ENCODE data around the gene ARHGAP10. TPM values are rescaled to one million over a fixed set of nuclear protein-coding genes. Genes with fewer than 3 reads are reported as not detected.

The ARHGAP10 gene
- total RNA-seq, 4 donors from 2014 or later: 186 to 296 (median 192) TPM

- Histone ChIP-seq H3K4me1 (peaks cover 34 to 80% (median 75%) of the 10 kb centered on the region in 4 donors), H3K27ac (replicated peaks in 1 of 4) (no peak overlapping the region), H3K27me3 (no peaks in the 10 kb centered on the region), H3K4me3 (no peak overlapping the region), H3K9me3 (no peaks in the 10 kb centered on the region), H3K36me3 (no peaks in the 10 kb centered on the region)
- intact Hi-C loops (cut with DNase I): no loop called here
- TF ChIP-seq POLR2AphosphoS5 (IDR thresholded peaks at IDR 0.05) (no peak), EP300 (IDR thresholded peaks at IDR 0.05) (no peak), CTCF (IDR thresholded peaks at IDR 0.05) (no peak), POLR2A (IDR thresholded peaks at IDR 0.05; ENCODE audit: low read depth) (no peak)
- no peak for DNase-seq (ENCODE audit: extremely low spot score)
Observed at GRCh38 chr4:147779451-147779850, 47.6 kb downstream of the ARHGAP10 start.

DNA sequence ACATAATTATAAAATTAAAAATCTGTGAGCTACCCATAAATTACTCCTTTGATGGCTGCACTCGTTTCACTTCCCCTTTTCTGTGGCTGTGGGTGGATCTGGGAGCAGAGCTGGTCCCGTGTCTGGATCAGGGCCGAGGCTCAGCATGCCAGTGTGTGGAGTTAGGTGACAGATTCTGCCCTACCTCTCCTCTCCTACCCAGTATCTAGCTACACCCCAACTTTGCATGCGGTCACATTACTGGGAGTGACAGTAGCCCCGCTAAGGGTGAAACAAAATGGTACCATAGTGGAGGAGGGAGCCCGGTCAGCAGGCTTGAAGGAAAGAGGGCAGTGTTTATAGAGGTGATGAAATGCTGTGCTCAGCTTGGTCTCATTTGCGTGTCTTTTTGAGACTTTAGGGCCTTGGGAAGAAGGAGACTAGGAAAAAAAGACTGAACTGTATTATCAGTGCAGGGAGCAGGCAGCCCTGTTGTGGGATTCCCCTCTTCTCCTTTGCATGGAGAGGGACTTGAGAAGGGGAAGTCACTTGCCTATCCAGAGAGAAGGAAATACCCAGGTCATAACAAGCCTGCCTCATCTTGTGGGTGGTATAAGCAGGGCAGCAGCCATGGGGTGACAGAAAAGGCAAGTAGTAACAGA lies 48.4 kb downstream of the ARHGAP10 start:
- no peak for DNase-seq (ENCODE audit: extremely low spot score)
- peaks cover 34 to 77% (median 69%) of the 10 kb centered on the region in 4 donors for H3K4me1 ChIP-seq
- H3K9me3 ChIP-seq: no peaks in the 10 kb centered on the region
- peak overlapping the region in 2 of 4 donors; percentile 5 to 33 for H3K27ac ChIP-seq (replicated peaks in 1 of 4)
- intact Hi-C loops (cut with DNase I): no loop called here
- WGBS: 79% methylated on average over 7 of the region's 7 CpGs
- no peaks in the 10 kb centered on the region for H3K36me3 ChIP-seq
- no peak overlapping the region for H3K4me3 ChIP-seq
- no peaks in the 10 kb centered on the region for H3K27me3 ChIP-seq
- TF ChIP-seq CTCF (IDR thresholded peaks at IDR 0.05): no peak
- TF ChIP-seq EP300 (IDR thresholded peaks at IDR 0.05): no peak
- TF ChIP-seq POLR2A (IDR thresholded peaks at IDR 0.05; ENCODE audit: low read depth): no peak
- TF ChIP-seq POLR2AphosphoS5 (IDR thresholded peaks at IDR 0.05): no peak

- Histone ChIP-seq H3K9me3 (no peaks in the 10 kb centered on the region), H3K27me3 (no peaks in the 10 kb centered on the region), H3K27ac (replicated peaks in 1 of 4) (peak overlapping the region; percentile 9 to 62 (median 26)), H3K4me1 (peaks cover 42 to 77% (median 69%) of the 10 kb centered on the region in 4 donors), H3K4me3 (no peak overlapping the region), H3K36me3 (no peaks in the 10 kb centered on the region)
- DNase-seq (ENCODE audit: extremely low spot score): no peak
- TF ChIP-seq POLR2A (IDR thresholded peaks at IDR 0.05; ENCODE audit: low read depth) (no peak), EP300 (IDR thresholded peaks at IDR 0.05) (no peak), CTCF (IDR thresholded peaks at IDR 0.05) (no peak)
- intact Hi-C loops (cut with DNase I): no loop called here
- 52% methylated on average over 7 of the region's 7 CpGs for WGBS
Observed at GRCh38 chr4:147782087-147782781, 50.3 kb downstream of the ARHGAP10 start.

DNA sequence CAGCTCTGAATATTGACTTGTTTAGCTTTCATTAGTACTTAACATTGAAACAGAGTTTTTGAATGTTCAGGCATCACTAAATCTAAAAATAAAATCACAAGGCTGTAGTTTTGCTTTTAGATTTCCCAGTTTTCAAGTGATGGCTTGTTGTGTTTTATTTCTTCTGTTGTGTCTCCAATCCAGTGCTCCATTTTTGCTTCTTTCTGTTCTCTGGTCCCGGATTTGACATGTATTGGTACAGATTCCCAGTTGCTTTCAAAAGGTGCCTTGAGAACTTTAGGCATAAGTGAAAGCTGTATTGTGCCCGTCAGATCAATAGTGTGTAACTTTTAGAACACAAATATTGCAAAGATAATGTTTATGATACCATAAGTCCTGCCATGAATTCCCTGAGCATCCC lies 53.2 kb downstream of the ARHGAP10 start:
- intact Hi-C loops (cut with DNase I): no loop called here
- H3K27ac ChIP-seq (replicated peaks in 1 of 4): peak overlapping the region; percentile 19 to 57 (median 50)

DNA sequence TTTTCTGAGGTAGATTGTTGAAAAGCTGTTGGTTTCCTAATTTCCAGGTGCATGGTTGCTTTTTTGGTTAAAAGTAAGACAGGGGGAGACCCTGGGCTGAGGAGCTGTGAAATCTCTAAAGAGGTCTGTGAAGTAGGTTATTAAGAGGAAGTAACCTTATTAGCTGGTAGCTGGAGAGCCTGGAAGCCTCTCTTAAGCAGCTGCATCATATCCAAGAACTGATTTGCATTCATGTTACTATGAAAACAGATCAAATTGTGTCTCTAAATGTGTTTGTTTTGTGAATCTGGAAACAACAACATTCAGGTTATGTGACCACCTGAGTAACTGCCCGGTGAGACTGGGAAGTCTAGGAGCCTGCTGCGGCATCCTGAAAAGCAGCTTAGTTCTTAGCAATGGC lies 54.1 kb downstream of the ARHGAP10 start:
- Histone ChIP-seq H3K27ac (replicated peaks in 1 of 4) (peak overlapping the region; percentile 49 to 64 (median 54)), H3K36me3 (no peaks in the 10 kb centered on the region), H3K27me3 (no peaks in the 10 kb centered on the region), H3K9me3 (no peaks in the 10 kb centered on the region), H3K4me1 (peaks cover 52 to 77% (median 69%) of the 10 kb centered on the region in 4 donors), H3K4me3 (no peak overlapping the region)
- intact Hi-C loops (cut with DNase I): no loop called here
- DNase-seq (ENCODE audit: extremely low spot score): no peak
- TF ChIP-seq POLR2A (IDR thresholded peaks at IDR 0.05; ENCODE audit: low read depth) (no peak), POLR2AphosphoS5 (IDR thresholded peaks at IDR 0.05) (no peak), CTCF (IDR thresholded peaks at IDR 0.05) (no peak), EP300 (IDR thresholded peaks at IDR 0.05) (no peak)
- 81% methylated on average over 2 of the region's 2 CpGs for WGBS

More for the DNA sequence above, 53.2 kb downstream of the ARHGAP10 start:
- DNase-seq (ENCODE audit: extremely low spot score): no peak
- no peak for TF ChIP-seq POLR2AphosphoS5 (IDR thresholded peaks at IDR 0.05)
- H3K9me3 ChIP-seq: no peaks in the 10 kb centered on the region
- H3K36me3 ChIP-seq: no peaks in the 10 kb centered on the region
- WGBS: 72% methylated on average over 2 of the region's 2 CpGs
- no peaks in the 10 kb centered on the region for H3K27me3 ChIP-seq
- peaks cover 52 to 77% (median 69%) of the 10 kb centered on the region in 4 donors for H3K4me1 ChIP-seq
- no peak overlapping the region for H3K4me3 ChIP-seq

Data from esophagus muscularis mucosa (tissue), 4 donors.